CD4-positive, alpha-beta T cell treated with Interleukin-15 for 1 hour (primary cell): ENCODE data around the gene NR1H3.

Source experiments
- DNase-seq: peaks from one replicate; pipeline ENCODE4 v3.0.0-alpha.2; 2020

Gene NR1H3

DNA sequence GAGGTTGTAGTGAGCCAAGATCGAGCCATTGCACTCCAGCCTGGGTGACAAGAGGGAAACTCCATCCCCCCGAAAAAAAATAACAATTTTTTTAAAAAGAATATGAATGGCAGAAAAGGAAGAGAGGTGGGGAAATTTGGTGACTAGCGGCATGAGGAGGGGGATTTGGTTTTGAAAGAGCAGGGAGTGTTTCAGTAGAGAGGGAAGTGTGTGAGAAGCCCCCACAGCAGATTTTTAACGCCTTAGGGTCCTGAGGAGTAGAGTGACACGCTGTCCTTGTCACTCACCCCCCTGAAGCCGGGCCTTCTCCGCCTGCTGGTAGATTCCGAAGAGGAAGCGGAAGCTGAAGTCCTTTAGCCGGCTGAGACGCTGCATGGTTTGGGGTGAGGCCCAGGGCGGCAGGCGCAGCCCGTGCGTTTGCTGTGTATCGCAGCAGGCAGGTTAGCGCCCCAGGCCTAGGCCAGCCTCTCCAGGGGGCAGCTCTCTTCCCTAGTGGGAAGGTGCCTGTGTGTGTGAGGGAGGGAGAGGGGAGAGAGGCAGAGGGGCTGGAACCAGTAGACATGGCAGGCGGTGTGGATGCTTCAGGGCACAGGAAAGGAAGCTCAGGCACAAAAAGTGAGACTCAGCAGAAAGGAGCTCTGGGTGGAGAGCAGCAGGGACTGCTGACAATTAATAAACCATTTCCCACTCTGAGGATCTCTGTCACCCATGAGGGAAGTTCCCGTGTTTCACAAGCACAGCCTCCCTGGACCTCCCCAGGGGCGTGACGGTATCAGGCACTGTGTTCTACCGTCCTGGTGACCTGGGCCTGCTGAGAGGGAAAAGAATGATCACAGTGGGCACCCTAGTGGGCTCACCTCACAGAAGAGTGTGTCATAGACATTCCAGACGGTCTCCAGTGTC, 13.1 kb upstream of the NR1H3 start:
- peak; percentile 38 for DNase-seq

DNA sequence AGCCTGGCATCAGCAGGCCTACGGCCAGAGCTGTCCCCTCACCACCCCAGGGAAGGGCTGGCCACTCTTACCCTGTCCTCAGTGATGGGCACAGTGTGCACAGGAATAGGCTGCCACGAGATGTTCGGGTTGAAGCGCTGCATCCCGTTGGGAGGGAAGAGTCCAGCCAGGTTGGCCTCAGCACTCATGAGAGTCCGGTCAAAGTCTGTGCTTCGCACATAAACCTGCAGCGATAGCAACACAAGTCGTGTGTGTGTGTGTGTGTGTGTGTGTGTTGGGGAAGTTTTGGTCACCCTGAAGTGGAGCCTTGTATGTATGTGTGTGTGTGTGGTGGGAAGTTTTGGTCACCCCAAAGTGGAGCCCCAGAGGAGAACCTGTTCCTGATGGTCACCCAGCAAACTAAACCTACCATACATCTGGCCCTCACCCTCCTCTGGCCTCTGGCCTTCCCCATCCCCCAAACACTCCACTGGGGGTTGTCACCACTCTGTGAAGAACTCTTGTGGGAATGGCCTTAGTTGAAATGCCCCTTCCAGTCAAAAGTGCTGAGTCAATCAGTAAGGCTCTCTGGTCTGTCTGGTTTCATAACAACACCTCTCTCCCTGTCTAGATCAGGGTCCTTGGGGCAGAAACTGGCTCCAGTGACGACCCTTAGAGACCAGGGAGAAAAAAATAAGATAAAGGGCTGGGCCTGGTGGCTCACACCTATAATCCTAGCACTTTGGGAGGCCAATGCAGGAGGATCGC, 12.0 kb upstream of the NR1H3 start:
- no peak for DNase-seq

DNA sequence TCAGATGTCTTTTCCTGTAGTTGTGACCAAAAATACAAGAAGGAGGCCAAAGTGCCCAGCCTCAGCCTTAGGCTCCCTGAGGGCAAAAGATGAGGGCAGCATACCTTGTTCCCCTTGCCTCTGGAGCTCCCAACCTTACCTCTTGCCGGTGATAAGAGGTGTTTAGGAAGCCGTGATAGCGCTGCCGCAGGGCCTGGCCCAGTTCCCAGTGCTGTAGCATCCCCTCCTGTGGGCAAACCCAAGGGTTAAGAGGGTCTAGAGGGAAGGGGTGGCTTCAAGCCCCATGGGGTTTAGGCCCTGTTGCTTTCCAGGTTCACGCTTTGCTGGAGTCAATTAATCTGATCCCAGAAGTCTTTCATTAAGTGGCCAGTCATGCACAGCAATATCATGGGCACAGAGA, 10.3 kb upstream of the NR1H3 start:
- DNase-seq, result no peak

DNA sequence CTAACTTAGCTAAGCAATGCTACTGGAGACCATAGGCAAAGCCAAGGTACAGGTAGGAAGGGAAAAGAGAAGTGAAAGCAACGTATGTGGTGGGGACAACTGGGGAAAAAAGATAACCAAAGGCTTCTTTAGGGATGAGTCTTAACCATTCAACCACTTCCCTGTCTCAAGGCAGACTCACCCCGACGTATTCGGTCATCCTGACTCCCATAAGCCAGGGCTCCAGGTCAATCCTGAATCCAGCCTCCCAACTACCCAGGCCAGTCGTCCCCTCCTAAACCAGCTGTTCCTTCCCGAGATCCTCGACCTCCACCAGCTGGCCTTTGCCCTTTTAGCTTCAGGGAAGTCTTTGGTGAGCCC, 9.5 kb upstream of the NR1H3 start:
- no peak for DNase-seq

DNA sequence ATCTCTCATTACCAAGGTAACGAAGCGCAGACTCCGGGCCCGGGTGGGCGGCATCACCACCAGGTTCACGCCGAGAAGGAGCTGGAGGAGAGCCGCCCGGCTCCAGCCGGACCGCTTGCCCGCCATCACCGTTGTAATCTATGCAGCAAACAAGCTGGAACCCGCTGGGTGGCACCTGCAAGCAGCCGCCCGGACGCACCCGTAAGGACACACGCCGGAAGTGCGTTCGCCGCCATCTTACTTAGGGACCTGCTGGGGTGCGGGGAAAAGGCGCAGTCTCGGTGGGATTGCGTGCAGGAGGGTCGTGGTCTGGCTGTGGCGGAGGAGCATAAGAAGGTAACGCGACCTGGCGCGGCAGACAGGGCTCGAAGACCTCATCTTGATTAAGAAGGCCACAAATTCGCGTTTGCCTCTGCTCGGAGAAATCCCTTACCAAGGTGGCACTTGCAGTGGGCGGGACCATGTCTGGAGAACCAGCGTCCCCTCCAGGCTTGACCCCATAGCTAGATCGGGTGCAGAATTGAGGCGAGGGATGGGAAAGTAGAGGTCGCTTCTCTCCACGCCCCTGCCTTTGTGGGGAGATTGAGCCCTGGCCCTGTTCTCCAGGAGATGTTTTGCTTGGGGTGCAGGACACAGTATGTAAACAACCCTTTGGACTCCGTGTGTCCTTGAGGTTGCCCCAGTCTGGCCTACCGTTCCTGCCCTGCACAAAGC, 9.0 kb upstream of the NR1H3 start, which contains the start of gene ACP2:
Gene ACP2, minus strand, starts transcription at position 151 of the 714 bp plus-strand sequence. Its CDS starts 25 bp downstream, at position 126.
- DNase-seq, result peak; percentile 86

DNA sequence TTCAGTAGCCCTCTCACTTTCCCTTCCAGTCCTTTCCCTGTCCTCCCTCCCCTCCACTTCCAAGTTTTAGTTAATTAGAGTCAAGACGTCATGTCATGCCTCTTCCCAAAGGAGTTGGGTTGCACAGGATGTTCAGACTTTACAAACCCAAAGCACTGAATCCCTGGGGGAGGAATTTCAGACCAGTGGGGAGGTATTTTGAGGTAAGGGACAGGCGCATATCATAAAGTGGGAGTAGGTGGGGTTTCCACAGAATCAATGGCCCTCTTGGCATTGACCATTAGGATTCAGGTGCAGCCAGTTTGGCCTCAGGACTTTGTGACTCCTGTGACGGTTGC, 8.4 kb upstream of the NR1H3 start:
- DNase-seq, result no peak

DNA sequence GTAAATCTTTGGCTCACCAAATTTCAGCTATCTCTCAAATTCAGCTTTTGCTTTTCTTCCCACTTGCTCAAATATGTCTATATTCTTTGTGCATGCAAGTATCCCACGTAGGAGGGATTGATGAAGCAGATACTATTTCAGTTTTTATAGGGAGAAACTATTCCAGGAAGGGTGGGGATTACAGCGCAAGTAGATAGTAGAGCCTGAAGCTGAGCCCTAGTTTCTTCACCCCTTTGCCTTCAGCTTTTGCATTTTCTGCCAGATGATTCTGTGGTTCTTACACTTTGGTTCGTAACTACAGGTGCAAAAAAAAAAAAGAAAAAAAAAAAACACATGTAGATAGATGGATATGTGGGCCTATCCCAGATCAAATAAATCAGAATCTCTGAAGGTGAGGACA, 6.0 kb upstream of the NR1H3 start:
- no peak for DNase-seq

DNA sequence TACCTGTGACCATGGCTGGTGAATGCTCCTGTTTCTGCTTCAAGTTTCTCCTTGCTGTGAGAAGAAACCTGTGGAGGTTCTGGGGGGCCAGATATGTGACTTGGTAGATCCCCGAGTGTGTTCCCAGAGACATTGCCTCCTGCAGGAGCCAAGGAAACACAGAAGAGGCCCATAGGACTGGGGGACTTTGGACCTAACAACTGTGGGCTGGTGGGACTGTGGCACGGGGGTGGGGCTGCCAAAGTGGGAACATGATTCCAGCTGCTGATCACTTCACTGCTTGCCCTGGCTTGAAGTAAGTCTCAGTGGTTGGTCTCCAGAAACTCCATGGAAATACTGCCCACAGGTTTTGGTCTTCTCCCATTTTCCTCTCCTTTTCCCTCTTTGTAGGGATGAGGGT, 4.1 kb upstream of the NR1H3 start:
- no peak for DNase-seq

DNA sequence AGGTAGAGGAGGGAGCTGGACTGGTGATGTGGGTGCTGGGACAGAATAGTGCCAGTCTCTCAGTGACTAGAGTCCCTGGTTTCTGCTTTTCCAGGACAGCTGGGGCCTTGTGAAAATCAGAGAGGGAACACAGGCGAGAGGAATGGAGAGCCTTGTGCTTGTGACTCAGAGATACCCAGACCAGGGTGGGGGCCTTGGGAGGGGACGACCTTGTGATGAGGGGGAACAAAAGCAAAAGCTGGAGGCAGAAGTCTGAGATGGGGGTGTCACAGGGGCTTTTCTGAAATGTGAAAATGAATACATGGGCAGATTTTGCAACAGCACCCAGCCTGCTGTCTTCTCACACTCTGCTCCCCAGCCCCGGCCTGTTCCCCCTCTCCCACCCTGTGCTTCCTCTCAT, 3.4 kb upstream of the NR1H3 start:
- peak; percentile 21 for DNase-seq

DNA sequence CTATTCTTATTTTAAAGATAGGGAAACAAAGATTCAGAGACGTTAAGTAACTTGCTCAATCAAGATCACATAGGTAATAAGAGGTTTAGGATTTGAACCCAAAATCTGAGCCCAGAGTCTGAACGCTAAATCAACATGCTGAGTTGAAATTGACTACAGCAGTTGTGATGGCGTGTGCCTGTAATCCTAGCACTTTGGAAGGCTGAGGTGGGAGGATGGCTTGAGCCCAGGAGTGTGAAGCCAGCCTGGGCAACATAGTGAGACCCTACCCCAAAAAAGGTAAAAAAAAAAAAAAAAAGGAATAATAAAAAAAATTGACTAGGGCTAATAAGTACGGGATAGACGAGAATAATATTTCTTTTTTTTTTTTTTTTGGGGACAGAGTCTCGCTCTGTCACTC, 1.4 kb upstream of the NR1H3 start:
- no peak for DNase-seq

DNA sequence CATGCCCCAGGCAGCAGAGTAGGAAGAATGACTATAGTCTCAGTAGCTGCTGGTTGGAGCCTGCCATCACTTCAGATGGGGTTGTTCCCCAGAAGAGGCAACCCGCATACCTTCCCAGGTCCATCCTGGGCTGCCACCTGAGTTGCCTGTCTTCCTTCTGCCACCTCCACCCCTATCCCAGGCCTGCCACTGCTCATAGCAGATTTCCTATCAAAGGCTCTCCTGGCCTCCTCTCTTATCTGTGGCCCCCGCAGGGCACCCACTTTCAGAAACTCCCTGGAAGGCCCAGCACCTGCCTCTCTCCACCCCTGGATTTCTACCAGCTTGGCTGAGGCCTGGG, 649 bp upstream of the NR1H3 start:
- DNase-seq, result no peak

DNA sequence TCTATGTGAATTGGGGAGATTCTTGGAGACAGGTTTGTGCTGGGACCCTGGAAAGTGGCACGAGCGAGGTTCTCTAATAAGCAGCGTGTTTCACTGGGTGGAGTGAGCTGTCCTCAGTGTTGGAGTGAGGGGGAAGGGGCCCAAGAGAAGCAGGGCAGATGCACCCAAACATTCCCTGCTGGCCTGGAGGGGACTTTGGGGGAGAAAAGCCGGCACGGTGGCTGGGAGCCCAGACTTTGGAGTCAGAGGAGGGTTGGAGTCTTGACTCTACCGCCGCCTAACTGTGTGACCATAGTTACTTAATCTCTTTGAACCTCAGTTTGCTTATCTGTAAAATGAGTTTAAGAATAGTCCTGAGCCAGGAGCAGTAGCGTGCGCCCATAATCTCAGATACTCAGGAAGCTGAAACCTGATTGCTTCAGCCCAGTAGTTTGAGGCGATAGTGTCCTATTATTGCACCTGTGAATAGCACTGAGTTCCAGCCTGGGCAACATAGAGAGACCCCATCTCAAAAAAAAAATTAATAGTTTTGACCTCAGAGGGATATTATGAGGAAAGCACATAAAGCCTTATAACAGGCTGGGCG, 614 bp downstream of the NR1H3 start:
- DNase-seq, result no peak

DNA sequence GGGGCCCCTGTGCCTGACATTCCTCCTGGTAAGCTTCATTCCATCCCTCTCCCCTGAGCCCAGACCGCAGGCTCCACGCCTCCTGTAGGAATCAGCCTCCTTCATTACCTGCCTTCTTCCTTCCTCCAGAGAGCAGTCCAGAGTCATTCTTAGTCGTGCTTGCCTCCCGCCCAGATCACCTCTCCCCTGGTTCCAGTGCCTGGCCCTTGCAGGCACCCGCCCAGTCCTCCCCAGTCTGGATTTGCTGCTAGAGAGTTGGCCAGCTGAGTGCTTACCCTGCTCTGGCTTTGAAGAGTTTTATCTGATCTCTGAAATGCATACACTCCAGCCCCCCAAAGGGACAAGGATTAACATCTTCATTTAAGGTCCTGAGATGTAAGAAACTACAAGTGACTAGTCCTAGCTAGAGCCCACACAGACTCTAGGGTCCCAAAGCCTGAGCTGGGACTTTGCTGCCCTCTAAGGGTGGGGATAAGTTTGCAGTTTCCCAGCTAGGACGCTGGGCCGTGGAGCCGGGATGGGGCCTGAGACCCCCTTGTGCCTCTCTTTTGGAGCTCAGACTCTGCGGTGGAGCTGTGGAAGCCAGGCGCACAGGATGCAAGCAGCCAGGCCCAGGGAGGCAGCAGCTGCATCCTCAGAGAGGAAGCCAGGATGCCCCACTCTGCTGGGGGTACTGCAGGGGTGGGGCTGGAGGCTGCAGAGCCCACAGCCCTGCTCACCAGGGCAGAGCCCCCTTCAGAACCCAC, 1.6 kb downstream of the NR1H3 start:
- DNase-seq, result no peak

DNA sequence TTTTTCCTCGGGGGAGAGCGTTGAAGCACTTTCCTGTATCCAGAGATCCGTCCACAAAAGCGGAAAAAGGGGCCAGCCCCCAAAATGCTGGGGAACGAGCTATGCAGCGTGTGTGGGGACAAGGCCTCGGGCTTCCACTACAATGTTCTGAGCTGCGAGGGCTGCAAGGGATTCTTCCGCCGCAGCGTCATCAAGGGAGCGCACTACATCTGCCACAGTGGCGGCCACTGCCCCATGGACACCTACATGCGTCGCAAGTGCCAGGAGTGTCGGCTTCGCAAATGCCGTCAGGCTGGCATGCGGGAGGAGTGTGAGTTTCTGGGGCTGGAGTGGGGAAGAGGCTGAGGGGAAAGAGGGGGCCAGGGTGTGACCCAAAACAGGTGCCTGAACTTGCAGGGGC, 2.6 kb downstream of the NR1H3 start:
- no peak for DNase-seq

DNA sequence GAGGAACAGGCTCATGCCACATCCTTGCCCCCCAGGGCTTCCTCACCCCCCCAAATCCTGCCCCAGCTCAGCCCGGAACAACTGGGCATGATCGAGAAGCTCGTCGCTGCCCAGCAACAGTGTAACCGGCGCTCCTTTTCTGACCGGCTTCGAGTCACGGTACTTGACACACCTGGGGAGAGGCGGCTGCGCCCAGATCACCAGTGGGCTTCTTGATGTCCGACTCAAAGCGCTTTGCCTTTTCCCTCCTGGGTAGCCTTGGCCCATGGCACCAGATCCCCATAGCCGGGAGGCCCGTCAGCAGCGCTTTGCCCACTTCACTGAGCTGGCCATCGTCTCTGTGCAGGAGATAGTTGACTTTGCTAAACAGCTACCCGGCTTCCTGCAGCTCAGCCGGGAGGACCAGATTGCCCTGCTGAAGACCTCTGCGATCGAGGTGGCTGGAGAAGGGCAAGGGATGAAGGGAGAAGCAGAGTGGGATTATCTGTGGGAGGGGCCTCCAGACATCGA, 3.5 kb downstream of the NR1H3 start:
- DNase-seq, result no peak

DNA sequence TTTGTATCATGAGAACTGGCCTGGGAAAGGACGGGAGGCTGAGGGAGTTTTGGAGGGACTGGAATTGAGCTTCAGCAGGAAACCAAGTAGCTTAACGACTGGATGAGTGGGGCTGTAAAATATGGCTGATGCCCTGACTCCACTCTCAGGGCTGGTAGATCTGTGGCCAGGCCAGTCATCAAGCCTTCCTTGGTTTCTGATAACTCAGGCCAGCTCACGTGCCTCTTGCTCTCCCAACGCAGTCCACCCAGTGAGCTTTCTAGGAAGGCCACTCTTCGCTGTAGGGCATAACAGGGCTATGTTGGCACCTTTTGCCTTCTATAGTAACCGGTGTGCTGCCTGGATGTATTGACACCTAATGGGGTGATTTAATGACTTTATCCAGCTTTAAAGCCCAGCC, 6.3 kb downstream of the NR1H3 start:
- DNase-seq, result no peak

DNA sequence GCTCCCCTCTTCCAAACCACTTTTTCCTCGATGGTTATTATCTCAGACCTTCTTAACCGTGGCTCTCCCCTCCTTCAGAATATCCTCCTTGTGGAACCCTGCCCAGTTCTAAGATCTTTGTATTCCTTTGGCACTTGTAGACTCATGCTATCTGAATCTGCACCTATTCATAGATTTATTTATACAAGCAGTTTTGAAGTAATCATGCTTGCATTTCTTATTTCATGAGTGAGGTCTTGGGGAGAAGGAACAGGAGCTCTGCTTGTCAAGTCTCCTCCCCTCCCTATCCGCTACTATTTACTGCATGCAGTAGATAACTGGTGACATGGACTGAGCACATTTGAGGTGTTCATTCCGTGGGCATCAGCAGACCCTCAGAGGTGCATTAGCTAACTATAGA, 6.7 kb downstream of the NR1H3 start:
- no peak for DNase-seq

DNA sequence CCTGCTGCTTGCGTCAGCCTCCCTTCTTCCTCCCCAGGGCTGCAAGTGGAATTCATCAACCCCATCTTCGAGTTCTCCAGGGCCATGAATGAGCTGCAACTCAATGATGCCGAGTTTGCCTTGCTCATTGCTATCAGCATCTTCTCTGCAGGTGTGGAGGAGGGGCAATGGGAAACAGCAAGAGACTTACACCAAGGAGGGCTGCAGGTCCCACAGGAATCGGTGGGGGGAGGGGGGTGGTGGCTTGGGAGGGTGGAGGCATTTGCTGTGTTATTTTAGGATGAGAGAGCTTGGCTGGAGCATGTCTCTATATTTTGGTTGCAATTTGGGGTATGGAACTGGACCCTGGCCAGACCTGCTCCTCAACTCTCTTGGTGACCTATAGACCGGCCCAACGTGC, 10.1 kb downstream of the NR1H3 start:
- no peak for DNase-seq

DNA sequence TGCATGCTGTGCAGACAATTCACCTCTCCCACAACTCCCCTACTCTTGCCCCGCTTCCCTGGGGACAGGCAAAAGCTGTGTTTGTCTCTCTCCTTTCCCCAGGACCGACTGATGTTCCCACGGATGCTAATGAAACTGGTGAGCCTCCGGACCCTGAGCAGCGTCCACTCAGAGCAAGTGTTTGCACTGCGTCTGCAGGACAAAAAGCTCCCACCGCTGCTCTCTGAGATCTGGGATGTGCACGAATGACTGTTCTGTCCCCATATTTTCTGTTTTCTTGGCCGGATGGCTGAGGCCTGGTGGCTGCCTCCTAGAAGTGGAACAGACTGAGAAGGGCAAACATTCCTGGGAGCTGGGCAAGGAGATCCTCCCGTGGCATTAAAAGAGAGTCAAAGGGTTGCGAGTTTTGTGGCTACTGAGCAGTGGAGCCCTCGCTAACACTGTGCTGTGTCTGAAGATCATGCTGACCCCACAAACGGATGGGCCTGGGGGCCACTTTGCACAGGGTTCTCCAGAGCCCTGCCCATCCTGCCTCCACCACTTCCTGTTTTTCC, 10.7 kb downstream of the NR1H3 start:
- no peak for DNase-seq

DNA sequence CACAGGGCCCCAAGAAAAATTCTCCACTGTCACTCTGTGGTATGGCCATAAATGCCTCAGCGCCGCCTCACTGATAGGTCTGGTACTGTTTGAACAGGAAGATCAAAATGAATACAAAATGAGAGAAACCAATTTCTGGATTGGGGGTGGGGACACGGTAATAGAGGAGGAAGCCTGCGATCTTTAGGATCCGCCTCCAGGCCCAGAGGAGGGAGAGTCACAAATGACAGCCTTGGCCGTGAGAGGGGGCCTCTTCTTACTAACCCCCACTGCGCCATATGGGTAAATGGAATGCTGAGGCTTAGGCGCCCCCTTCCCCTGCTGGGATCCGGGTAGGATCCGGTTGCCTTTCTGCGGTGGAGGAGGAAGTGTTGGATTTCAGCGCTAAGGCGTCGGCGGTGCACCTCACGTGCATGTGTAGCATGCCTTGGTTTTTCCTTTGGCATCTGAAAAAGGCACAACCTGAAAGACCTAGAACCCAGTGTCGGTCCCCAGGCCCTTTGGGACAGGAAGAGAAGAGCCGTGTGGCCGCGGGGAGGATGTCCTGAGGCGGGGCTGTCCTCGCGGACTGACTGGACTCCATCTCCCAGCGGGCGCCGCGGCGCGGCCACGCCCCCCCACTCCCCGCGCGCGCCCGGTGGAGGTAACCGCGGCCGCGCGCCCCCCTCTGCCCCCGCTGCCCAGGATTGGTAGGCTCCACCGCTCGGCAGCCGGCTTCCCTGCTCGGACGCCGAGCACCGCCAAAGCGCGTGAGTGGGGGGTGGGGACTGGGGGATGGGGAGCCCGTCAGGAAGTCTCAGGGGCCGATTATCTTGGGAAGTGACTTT, 11.4 kb downstream of the NR1H3 start:
- peak; percentile 86 for DNase-seq

DNA sequence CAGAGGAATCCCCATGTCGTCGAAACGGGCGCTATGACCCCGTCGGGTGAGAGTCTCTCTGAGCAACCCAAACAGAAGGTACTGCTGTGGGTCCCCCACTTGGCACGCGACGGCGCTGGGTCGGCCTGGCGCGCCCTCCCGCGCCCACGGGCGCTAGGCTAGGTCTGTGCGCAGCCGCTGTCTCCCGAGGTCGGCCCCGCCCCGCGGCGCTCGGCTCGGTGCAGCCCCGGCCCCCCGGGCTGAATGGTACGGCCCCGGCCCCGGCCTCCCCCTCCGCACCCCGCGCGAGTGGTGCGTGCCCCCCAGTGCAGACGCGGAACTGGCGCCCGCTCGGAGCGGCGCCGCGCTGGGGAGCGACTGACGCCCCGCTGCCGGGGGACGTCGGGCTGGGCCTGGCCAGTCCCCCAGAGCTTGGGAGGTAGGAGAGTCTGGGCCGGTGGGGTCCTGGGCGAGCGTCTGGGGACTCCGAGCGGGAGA, 12.1 kb downstream of the NR1H3 start, which contains the start of gene MADD:
Gene MADD, plus strand, starts transcription at position 305 of the 477 bp plus-strand sequence.
- peak; percentile 91 for DNase-seq
